Measurements from ENCODE around the gene L3HYPDH. TPM values are rescaled to one million over a fixed set of nuclear protein-coding genes. Genes with fewer than 3 reads are reported as not detected.

L3HYPDH gene
- total and polyA plus RNA-seq, 2 of the 13 experiments (the other 11 are each of a cell fraction or from before 2014, with no cell fraction given), result 30.5 to 36.6 TPM

GRCh38 chr14:59464486-59465315, 19.5 kb downstream of the L3HYPDH start (continued):
- TF ChIP-seq, protein P1, sequence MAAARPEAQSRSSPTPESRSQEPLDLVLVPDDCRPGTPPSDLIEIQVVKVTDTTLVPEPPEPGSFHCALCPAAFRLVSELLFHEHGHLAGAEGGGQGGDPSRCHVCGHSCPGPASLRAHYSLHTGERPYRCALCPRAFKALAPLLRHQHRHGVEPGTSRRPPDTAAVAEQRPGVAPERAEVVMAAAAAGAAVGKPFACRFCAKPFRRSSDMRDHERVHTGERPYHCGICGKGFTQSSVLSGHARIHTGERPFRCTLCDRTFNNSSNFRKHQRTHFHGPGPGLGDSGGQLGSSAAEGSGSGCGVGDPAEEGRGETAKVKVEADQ (CRISPR knock-in tag; IDR thresholded peaks at IDR 0.05; ENCODE audit: borderline replicate concordance), result no peak
- TF ChIP-seq RBAK (CRISPR knock-in tag; IDR thresholded peaks at IDR 0.05) (no peak), HOXA7 (CRISPR knock-in tag; IDR thresholded peaks at IDR 0.05) (no peak), SP140L (CRISPR knock-in tag; IDR thresholded peaks at IDR 0.05; ENCODE audit: borderline replicate concordance) (no peak), ATRX (CRISPR knock-in tag; IDR thresholded peaks at IDR 0.05; ENCODE audit: borderline replicate concordance) (no peak), ZNF256 (CRISPR knock-in tag; conservative IDR thresholded peaks at IDR 0.05) (no peak), BRD4 (CRISPR knock-in tag; IDR thresholded peaks at IDR 0.05) (no peak), ZKSCAN1 (IDR thresholded peaks at IDR 0.05; ENCODE audit: low read length) (no peak), RELA (CRISPR knock-in tag; IDR thresholded peaks at IDR 0.05) (no peak), ZNF350 (CRISPR knock-in tag; IDR thresholded peaks at IDR 0.05; ENCODE audit: borderline replicate concordance, low read depth) (no peak), ZNF234 (CRISPR knock-in tag; conservative IDR thresholded peaks at IDR 0.05) (no peak), ZNF841 (CRISPR knock-in tag; IDR thresholded peaks at IDR 0.05; ENCODE audit: borderline replicate concordance) (no peak), ZNF768 (CRISPR knock-in tag; IDR thresholded peaks at IDR 0.05) (peak; percentile 51; the same call in 1 of the 2 replicates), REL (CRISPR knock-in tag; conservative IDR thresholded peaks at IDR 0.05) (no peak), ZNF597 (CRISPR knock-in tag; IDR thresholded peaks at IDR 0.05) (no peak), ZNF781 (CRISPR knock-in tag; IDR thresholded peaks at IDR 0.05; ENCODE audit: borderline replicate concordance, not compliant biosample characterization) (no peak), ZBTB44 (CRISPR knock-in tag; IDR thresholded peaks at IDR 0.05) (no peak), POLR2AphosphoS5 (IDR thresholded peaks at IDR 0.05; ENCODE audit: low read depth, low read length) (no peak), NR0B2 (CRISPR knock-in tag; IDR thresholded peaks at IDR 0.05) (no peak), ZNF782 (CRISPR knock-in tag; IDR thresholded peaks at IDR 0.05; ENCODE audit: borderline replicate concordance) (no peak), ZNF367 (CRISPR knock-in tag; IDR thresholded peaks at IDR 0.05; ENCODE audit: borderline replicate concordance) (no peak), NFIB (CRISPR knock-in tag; IDR thresholded peaks at IDR 0.05; ENCODE audit: borderline replicate concordance) (no peak), NR2F6 (IDR thresholded peaks at IDR 0.05) (no peak), NR2F6 (CRISPR knock-in tag; IDR thresholded peaks at IDR 0.05) (no peak), KLF6 (CRISPR knock-in tag; IDR thresholded peaks at IDR 0.05) (no peak)
- TF ChIP-seq, protein P2, sequence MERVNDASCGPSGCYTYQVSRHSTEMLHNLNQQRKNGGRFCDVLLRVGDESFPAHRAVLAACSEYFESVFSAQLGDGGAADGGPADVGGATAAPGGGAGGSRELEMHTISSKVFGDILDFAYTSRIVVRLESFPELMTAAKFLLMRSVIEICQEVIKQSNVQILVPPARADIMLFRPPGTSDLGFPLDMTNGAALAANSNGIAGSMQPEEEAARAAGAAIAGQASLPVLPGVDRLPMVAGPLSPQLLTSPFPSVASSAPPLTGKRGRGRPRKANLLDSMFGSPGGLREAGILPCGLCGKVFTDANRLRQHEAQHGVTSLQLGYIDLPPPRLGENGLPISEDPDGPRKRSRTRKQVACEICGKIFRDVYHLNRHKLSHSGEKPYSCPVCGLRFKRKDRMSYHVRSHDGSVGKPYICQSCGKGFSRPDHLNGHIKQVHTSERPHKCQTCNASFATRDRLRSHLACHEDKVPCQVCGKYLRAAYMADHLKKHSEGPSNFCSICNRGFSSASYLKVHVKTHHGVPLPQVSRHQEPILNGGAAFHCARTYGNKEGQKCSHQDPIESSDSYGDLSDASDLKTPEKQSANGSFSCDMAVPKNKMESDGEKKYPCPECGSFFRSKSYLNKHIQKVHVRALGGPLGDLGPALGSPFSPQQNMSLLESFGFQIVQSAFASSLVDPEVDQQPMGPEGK (CRISPR knock-in tag; IDR thresholded peaks at IDR 0.05), result peak; percentile 46
